BLaER1 (cell line): ENCODE data around the gene NPAS3.
A peak's percentile ranks its signal among the peaks of the same experiment; 100 is the strongest.
"Not testable (repeated sequence)": the region's sequence is repeated elsewhere in the genome, so short reads cannot be mapped to it uniquely, and the experiment has no call there.

Source experiments
- H3K27ac ChIP-seq: shearing (Covaris generic); formaldehyde crosslinking; 2 replicates; pipeline ENCODE4 v1.8.1; 2022
- H3K27me3 ChIP-seq: shearing (Covaris generic); formaldehyde crosslinking; 2 replicates; pipeline ENCODE4 v1.8.1; 2022
- H3K36me3 ChIP-seq: shearing (Covaris generic); formaldehyde crosslinking; 2 replicates; pipeline ENCODE4 v1.8.1; 2022
- H3K4me1 ChIP-seq: shearing (Covaris generic); formaldehyde crosslinking; 2 replicates; pipeline ENCODE4 v1.8.1; 2022
- H3K4me2 ChIP-seq: shearing (Covaris generic); formaldehyde crosslinking; 2 replicates; pipeline ENCODE4 v1.8.1; 2022
- H3K4me3 ChIP-seq: shearing (Covaris generic); formaldehyde crosslinking; 2 replicates; pipeline ENCODE4 v1.8.1; 2022
- H3K9ac ChIP-seq: shearing (Covaris generic); formaldehyde crosslinking; 2 replicates; pipeline ENCODE4 v1.8.1; 2022
- H3K9me3 ChIP-seq: shearing (Covaris generic); formaldehyde crosslinking; 2 replicates; pipeline ENCODE4 v1.8.1; 2022
- H4K20me1 ChIP-seq: shearing (Covaris generic); formaldehyde crosslinking; 2 replicates; pipeline ENCODE4 v1.8.1; 2022
- Cebpa-rat ChIP-seq: shearing (Covaris generic); IDR thresholded peaks from 2 replicates; pipeline ENCODE4 v1.8.1; 2022

Gene NPAS3

DNA sequence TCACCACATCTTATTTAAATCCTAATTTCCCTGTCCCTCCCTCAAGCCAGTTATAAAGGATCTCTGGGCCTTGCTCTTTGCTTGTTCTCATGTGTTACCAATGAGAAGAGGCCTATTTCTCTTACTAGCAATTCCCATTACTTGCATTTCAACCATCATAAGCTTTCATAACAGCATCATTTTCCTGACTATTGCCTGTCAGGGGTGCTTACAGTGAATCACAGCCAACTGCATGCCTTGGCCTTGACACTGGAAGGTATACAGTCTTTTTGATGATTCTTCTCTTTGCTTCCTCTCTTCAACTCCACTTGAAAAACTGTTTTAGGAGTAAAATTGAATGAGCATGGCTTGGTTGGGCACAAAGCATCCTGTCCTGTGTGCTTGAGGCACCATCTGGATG, 127.0 kb downstream of the NPAS3 start:
- Histone ChIP-seq H3K4me3 (no peak overlapping the region), H3K9me3 (no peaks in the 10 kb centered on the region), H3K9ac (no peak overlapping the region), H3K4me2 (no peak overlapping the region), H3K27me3 (no peaks in the 10 kb centered on the region), H3K27ac (no peak overlapping the region), H3K4me1 (no peaks in the 10 kb centered on the region), H3K36me3 (no peaks in the 10 kb centered on the region), H4K20me1 (no peaks in the 10 kb centered on the region)
- TF ChIP-seq Cebpa-rat = no peak

DNA sequence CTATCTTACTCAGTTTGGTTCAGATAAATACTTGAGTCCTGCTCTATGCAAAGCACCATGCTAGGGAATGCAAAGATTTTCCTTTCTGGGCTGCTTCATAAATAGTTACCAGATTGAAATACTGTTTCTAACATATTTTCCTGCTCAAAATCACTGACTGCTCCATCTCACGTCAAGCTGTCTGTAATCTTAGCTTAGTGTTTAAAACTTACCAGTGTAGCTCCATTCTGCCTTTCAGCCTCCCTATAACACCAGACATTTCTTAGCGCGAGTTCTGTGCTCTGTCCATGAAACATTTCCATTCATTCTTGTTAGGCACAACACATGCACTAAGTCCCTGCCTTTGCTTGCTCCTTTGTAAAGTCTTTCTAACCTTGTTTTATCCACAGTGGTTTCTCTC, 129.4 kb downstream of the NPAS3 start:
- H3K9me3 ChIP-seq = no peaks in the 10 kb centered on the region
- H3K4me2 ChIP-seq = no peak overlapping the region
- no peak overlapping the region for H3K4me3 ChIP-seq
- no peaks in the 10 kb centered on the region for H4K20me1 ChIP-seq
- H3K27me3 ChIP-seq = no peaks in the 10 kb centered on the region
- no peaks in the 10 kb centered on the region for H3K36me3 ChIP-seq
- no peak for TF ChIP-seq Cebpa-rat
- no peak overlapping the region for H3K9ac ChIP-seq
- H3K27ac ChIP-seq = no peak overlapping the region
- H3K4me1 ChIP-seq = no peaks in the 10 kb centered on the region

DNA sequence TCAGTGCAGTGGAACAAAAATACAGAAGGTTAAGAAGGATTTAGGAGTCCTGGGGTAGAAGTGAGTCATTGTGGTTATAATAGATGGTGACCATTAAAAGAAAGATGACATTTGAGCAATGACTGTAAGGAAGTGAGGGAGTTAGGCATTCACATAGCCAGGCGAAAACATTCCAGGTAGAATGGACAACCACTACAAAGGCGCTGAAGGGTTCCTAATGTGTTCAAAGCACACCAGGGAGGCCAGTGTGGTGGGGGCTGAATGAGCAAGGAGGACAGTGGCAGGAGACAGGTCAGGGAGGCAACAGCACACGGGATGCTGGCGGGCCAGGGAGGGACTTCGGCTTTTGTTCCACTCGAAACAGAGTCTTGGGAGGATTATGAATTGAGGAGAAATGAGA, 129.9 kb downstream of the NPAS3 start:
- no peak for TF ChIP-seq Cebpa-rat
- H3K9ac ChIP-seq = no peak overlapping the region
- H3K27ac ChIP-seq = no peak overlapping the region
- H3K36me3 ChIP-seq = no peaks in the 10 kb centered on the region
- H4K20me1 ChIP-seq = no peaks in the 10 kb centered on the region
- no peaks in the 10 kb centered on the region for H3K27me3 ChIP-seq
- no peaks in the 10 kb centered on the region for H3K9me3 ChIP-seq
- no peaks in the 10 kb centered on the region for H3K4me1 ChIP-seq
- H3K4me3 ChIP-seq = no peak overlapping the region
- H3K4me2 ChIP-seq = no peak overlapping the region

DNA sequence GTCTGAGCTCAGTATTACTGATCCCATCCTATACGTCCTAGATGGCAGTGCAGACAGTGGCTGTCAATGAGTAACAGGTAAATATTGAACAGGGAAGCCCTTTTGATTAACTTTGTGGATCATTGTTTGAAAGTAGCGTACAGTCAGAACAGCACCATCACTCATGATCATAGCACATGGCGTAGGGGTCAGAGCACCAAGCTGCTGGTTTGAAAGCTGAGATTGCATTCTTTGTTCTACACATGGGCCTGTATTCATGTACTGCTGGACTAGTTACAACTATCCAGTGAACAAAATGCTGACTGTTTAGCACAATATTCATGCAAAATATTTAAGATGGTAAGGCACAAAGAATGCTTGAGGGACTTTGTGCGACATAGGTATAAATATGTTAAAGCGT, 131.8 kb downstream of the NPAS3 start:
- no peak overlapping the region for H3K4me2 ChIP-seq
- no peak overlapping the region for H3K4me3 ChIP-seq
- no peaks in the 10 kb centered on the region for H4K20me1 ChIP-seq
- no peaks in the 10 kb centered on the region for H3K4me1 ChIP-seq
- H3K9me3 ChIP-seq = no peaks in the 10 kb centered on the region
- H3K27me3 ChIP-seq = no peaks in the 10 kb centered on the region
- H3K27ac ChIP-seq = no peak overlapping the region
- H3K9ac ChIP-seq = no peak overlapping the region
- no peak for TF ChIP-seq Cebpa-rat
- H3K36me3 ChIP-seq = no peaks in the 10 kb centered on the region

DNA sequence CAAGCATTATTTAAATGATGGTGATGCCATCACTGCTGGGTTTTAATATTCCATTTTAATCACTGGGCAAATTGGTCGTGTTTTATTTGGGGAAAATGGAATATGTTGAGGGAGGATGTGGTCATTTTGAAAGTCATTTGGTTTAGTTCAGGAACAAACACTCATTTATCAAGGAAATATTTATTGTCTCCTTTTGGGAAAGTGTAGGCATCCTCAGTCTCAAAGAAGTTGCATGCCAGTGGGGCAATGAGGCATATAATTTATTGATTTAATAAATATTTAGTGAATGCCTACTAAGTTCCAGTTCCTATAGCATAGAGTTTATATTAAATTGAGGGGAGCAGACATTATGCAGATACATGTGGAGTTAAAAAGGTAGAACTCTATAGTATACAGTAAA, 134.3 kb downstream of the NPAS3 start:
- Histone ChIP-seq H4K20me1 (no peaks in the 10 kb centered on the region), H3K4me1 (no peaks in the 10 kb centered on the region), H3K9me3 (no peaks in the 10 kb centered on the region), H3K36me3 (no peaks in the 10 kb centered on the region), H3K9ac (no peak overlapping the region), H3K27ac (no peak overlapping the region), H3K4me2 (no peak overlapping the region), H3K4me3 (no peak overlapping the region), H3K27me3 (no peaks in the 10 kb centered on the region)
- TF ChIP-seq Cebpa-rat = no peak

DNA sequence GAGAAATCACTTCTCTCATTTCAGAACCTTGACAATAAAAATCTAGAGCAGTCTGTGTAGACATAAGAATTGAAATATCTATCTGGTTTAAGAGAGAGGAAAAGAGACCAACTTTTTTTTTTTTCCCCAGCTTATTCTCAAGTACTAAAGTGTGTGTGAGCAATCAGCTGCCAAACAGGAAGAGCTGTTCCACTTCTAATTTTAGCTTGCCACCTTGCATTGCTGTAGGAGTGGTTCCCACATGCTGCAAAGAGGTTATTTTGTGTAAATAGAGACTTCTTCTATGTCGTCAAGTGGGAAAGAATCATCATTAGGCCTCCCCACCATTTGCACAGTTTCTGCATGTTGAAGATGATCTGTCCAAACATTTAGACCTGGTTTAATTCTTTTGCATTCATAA, 142.6 kb downstream of the NPAS3 start:
- no peaks in the 10 kb centered on the region for H4K20me1 ChIP-seq

DNA sequence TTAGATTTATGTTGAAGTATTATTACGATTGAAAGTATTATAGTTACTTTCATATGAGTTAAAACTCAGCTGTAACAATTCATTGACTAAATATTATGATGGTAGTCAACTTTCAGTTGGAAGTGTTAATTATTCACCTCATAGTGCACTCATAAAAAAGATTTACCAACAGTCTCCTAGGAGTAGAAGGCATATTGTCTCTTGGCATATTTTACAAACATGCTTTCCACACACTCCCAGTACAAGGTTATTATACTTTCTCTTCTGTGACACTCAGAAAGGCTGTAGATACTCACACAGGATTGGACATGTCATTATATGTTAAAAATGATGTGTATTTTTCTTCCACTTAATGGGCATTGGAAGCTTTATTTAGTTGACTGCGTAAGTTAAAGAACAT, 147.1 kb downstream of the NPAS3 start:
- Histone ChIP-seq H3K4me1 (peaks cover 8% of the 10 kb centered on the region), H3K9ac (no peak overlapping the region), H3K9me3 (peaks cover 9% of the 10 kb centered on the region; the same call in 1 of the 2 replicates), H3K27me3 (no peaks in the 10 kb centered on the region), H3K36me3 (no peaks in the 10 kb centered on the region), H3K27ac (no peak overlapping the region), H4K20me1 (no peaks in the 10 kb centered on the region), H3K4me2 (no peak overlapping the region), H3K4me3 (no peak overlapping the region)
- no peak for TF ChIP-seq Cebpa-rat

More for the DNA sequence above, 142.6 kb downstream of the NPAS3 start:
- peaks cover 8% of the 10 kb centered on the region for H3K4me1 ChIP-seq
- no peak overlapping the region for H3K9ac ChIP-seq
- H3K9me3 ChIP-seq = no peaks in the 10 kb centered on the region; the same call in 1 of the 2 replicates
- TF ChIP-seq Cebpa-rat = no peak
- no peak overlapping the region for H3K27ac ChIP-seq
- H3K4me3 ChIP-seq = no peak overlapping the region
- peak overlapping the region; percentile 31; the same call in 1 of the 2 replicates for H3K4me2 ChIP-seq
- no peaks in the 10 kb centered on the region for H3K27me3 ChIP-seq
- H3K36me3 ChIP-seq = no peaks in the 10 kb centered on the region

DNA sequence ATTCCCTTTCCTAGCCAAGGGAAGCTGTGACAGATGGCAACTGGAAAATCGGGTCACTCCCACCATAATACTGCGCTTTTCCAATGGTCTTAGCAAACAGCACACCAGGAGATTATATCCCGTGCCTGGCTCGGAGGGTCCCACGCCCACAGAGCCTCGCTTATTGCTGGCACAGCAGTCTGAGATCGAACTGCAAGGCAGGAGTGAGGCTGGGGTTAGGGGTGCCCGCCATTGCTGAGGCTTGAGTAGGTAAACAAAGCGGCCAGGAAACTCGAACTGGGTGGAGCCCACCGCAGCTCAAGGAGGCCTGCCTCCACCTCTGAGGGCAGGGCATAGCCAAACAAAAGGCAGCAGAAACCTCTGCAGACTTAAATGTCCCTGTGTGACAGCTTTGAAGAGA, 149.6 kb downstream of the NPAS3 start:
- not testable (repeated sequence) for H3K9ac ChIP-seq, H3K4me2 ChIP-seq, H3K27me3 ChIP-seq, H3K27ac ChIP-seq, H4K20me1 ChIP-seq, H3K4me3 ChIP-seq, H3K36me3 ChIP-seq, H3K9me3 ChIP-seq, H3K4me1 ChIP-seq

DNA sequence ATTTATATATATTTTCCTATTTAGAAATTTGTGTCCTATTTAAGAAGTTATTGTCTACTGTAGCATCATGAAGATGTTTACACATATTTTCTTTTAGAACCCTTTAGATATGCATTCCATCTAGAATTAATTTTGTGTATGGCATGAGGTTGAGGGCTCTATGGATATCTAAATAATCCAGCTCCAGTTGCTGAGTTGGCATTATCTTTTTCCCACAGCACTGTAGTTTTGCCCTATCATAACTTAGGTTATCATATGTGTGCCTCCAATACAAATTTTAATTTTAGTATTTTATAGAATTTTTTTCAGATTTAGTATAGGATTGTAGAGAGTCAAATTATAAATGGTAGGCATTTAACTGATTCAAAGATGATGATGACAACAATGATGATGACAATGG, 159.3 kb downstream of the NPAS3 start:
- H3K27ac ChIP-seq = no peak overlapping the region
- no peaks in the 10 kb centered on the region for H3K27me3 ChIP-seq
- no peaks in the 10 kb centered on the region for H3K9me3 ChIP-seq
- no peaks in the 10 kb centered on the region for H3K36me3 ChIP-seq
- no peak overlapping the region for H3K9ac ChIP-seq
- no peak for TF ChIP-seq Cebpa-rat
- no peak overlapping the region for H3K4me3 ChIP-seq
- H3K4me1 ChIP-seq = no peaks in the 10 kb centered on the region
- no peak overlapping the region for H3K4me2 ChIP-seq
- H4K20me1 ChIP-seq = no peaks in the 10 kb centered on the region

DNA sequence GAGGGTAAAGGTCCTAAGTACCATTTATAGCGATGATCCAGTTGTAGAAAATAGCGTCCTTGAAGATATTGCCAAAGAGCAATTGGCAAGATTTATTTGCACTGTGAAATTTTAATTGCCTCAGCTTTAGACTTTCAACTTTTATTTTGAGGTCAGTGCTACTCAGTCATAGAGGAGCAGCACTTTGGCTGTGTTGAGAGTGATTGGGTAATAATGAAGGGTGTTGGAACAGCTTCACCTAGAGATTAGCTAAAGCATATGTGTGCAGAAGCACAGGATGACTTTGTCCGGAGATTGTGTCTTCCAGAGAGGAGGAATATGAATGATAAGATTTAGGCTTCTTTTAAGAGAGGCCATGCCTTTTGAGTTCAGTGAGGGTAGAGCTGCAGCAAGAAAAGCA, 164.8 kb downstream of the NPAS3 start:
- Histone ChIP-seq H4K20me1 (no peaks in the 10 kb centered on the region), H3K9me3 (no peaks in the 10 kb centered on the region), H3K4me1 (no peaks in the 10 kb centered on the region), H3K36me3 (no peaks in the 10 kb centered on the region), H3K4me2 (no peak overlapping the region), H3K27me3 (no peaks in the 10 kb centered on the region), H3K4me3 (no peak overlapping the region), H3K9ac (no peak overlapping the region), H3K27ac (no peak overlapping the region)
- no peak for TF ChIP-seq Cebpa-rat

DNA sequence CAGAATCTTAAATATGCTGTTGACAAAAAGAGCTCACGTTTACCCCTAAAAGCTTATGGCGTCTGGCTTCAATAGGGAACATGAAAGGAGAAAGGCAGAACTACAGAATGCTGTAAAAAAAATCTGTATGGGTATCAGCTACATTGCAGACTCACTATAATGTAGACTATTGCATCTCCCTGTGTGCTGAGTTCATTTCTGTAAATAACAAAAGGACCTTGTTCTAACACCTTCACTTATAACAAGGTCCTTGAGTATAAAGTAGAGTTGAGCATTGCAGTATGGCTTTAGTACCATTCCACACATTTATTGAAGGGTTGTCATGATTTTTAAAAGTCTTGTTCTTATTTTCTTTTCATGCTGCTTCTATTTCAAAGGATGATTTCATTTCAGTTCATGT, 165.3 kb downstream of the NPAS3 start:
- Histone ChIP-seq H3K27ac (no peak overlapping the region), H3K4me3 (no peak overlapping the region), H3K9ac (no peak overlapping the region), H3K9me3 (no peaks in the 10 kb centered on the region), H3K4me1 (no peaks in the 10 kb centered on the region), H3K36me3 (no peaks in the 10 kb centered on the region), H3K4me2 (no peak overlapping the region), H3K27me3 (no peaks in the 10 kb centered on the region), H4K20me1 (no peaks in the 10 kb centered on the region)
- no peak for TF ChIP-seq Cebpa-rat
